WERI-Rb-1 (cell line): ENCODE measurements around the gene RBP2.

Experiments
- DNase-seq: peaks from one replicate; pipeline ENCODE4 v3.0.0-alpha.2; 2020
- H3K27ac ChIP-seq: fragments of 250-450 bp; sonication (Bioruptor Pico); 2 replicates; pipeline ENCODE4 v1.5.1; 2020; ENCODE audit warnings: mild to moderate bottlenecking, moderate library complexity
- H3K27me3 ChIP-seq: fragments of 250-450 bp; sonication (Bioruptor Pico); 2 replicates; pipeline ENCODE4 v1.5.1; 2021; ENCODE audit warnings: mild to moderate bottlenecking, low read depth, moderate library complexity; ENCODE audit not compliant: insufficient read depth, severe bottlenecking
- H3K36me3 ChIP-seq: fragments of 250-450 bp; sonication (Bioruptor Pico); 2 replicates; pipeline ENCODE4 v1.5.1; 2020; ENCODE audit warnings: mild to moderate bottlenecking, moderate library complexity
- H3K4me3 ChIP-seq: 2 replicates; pipeline ENCODE4 v1.5.1; 2011; ENCODE audit warnings: low read depth, mild to moderate bottlenecking, control low read depth, low read length
- H3K9me3 ChIP-seq: fragments of 250-450 bp; sonication (Bioruptor Pico); 2 replicates; pipeline ENCODE4 v1.5.1; 2021; ENCODE audit warnings: mild to moderate bottlenecking, moderate library complexity; ENCODE audit not compliant: severe bottlenecking
- CTCF ChIP-seq: IDR thresholded peaks from 2 replicates; pipeline ENCODE4 v1.5.1; 2011; ENCODE audit warnings: low read depth, mild to moderate bottlenecking, control low read depth, inconsistent platforms, low read length

RBP2 gene

GRCh38 chr3:139440639-139441556, 35.4 kb downstream of the RBP2 start:
- Histone ChIP-seq H3K27ac (no peak overlapping the region), H3K27me3 (no peaks in the 10 kb centered on the region), H3K36me3 (no peaks in the 10 kb centered on the region), H3K9me3 (no peaks in the 10 kb centered on the region), H3K4me3 (no peak overlapping the region)
- no peak for DNase-seq
- no peak for TF ChIP-seq CTCF

GRCh38 chr3:139439278-139439677, 37.0 kb downstream of the RBP2 start:
- DNase-seq, result no peak
- Histone ChIP-seq H3K27ac (no peak overlapping the region), H3K36me3 (no peaks in the 10 kb centered on the region), H3K4me3 (no peak overlapping the region), H3K9me3 (no peaks in the 10 kb centered on the region), H3K27me3 (no peaks in the 10 kb centered on the region)
- no peak for TF ChIP-seq CTCF

- H3K4me3 ChIP-seq, result no peak overlapping the region
- no peak for TF ChIP-seq CTCF
- no peaks in the 10 kb centered on the region for H3K27me3 ChIP-seq
- no peak overlapping the region for H3K27ac ChIP-seq
- H3K36me3 ChIP-seq, result no peaks in the 10 kb centered on the region
- no peak for DNase-seq
- no peaks in the 10 kb centered on the region for H3K9me3 ChIP-seq
Measured at GRCh38 chr3:139434764-139435307, 41.5 kb downstream of the RBP2 start.

- Histone ChIP-seq H3K36me3 (no peaks in the 10 kb centered on the region), H3K27ac (no peak overlapping the region), H3K9me3 (no peaks in the 10 kb centered on the region), H3K4me3 (no peak overlapping the region), H3K27me3 (no peaks in the 10 kb centered on the region)
- TF ChIP-seq CTCF, result no peak
- no peak for DNase-seq
Measured at GRCh38 chr3:139434228-139434627, 42.1 kb downstream of the RBP2 start.

- no peak for TF ChIP-seq CTCF
- no peak overlapping the region for H3K27ac ChIP-seq
Measured at GRCh38 chr3:139433089-139433488, 43.2 kb downstream of the RBP2 start.

More at GRCh38 chr3:139433089-139433488, 43.2 kb downstream of the RBP2 start:
- Histone ChIP-seq H3K4me3 (no peak overlapping the region), H3K36me3 (no peaks in the 10 kb centered on the region), H3K27me3 (no peaks in the 10 kb centered on the region), H3K9me3 (no peaks in the 10 kb centered on the region)
- DNase-seq, result no peak
